Measurements from ENCODE around the gene PAM16.

The PAM16 gene

GRCh38 chr16:4307215-4308037 lies 43.7 kb downstream of the PAM16 start:
- no peaks in the 10 kb centered on the region for H3K9me3 ChIP-seq (replicated peaks; ENCODE audit: low read length)
- H3K9ac ChIP-seq (ENCODE audit: low read depth, low read length), result peak overlapping the region; percentile 73
- H3K27me3 ChIP-seq (ENCODE audit: control insufficient read depth, insufficient read depth, low read length), result no peaks in the 10 kb centered on the region
- H3K4me3 ChIP-seq (ENCODE audit: low read length), result peak overlapping the region; percentile 80
- H3K4me2 ChIP-seq (ENCODE audit: low read length), result peak overlapping the region; percentile 85
- no peaks in the 10 kb centered on the region for H3K36me3 ChIP-seq (ENCODE audit: insufficient read depth, low read length)
- H3K4me1 ChIP-seq (ENCODE audit: control insufficient read depth, insufficient read depth, low read length), result peaks cover 22% of the 10 kb centered on the region

GRCh38 chr16:4306470-4307214 lies 44.5 kb downstream of the PAM16 start:
- Histone ChIP-seq H3K4me1 (ENCODE audit: control insufficient read depth, insufficient read depth, low read length) (peaks cover 22% of the 10 kb centered on the region), H3K9ac (ENCODE audit: low read depth, low read length) (peak overlapping the region; percentile 73), H3K4me3 (ENCODE audit: low read length) (peak overlapping the region; percentile 80), H3K27me3 (ENCODE audit: control insufficient read depth, insufficient read depth, low read length) (no peaks in the 10 kb centered on the region), H3K36me3 (ENCODE audit: insufficient read depth, low read length) (peaks cover 2% of the 10 kb centered on the region), H3K9me3 (replicated peaks; ENCODE audit: low read length) (no peaks in the 10 kb centered on the region), H3K4me2 (ENCODE audit: low read length) (peak overlapping the region; percentile 85)

GRCh38 chr16:4303973-4304372 lies 47.1 kb downstream of the PAM16 start:
- Histone ChIP-seq H3K27me3 (ENCODE audit: control insufficient read depth, insufficient read depth, low read length) (no peaks in the 10 kb centered on the region), H3K9ac (ENCODE audit: low read depth, low read length) (peak overlapping the region; percentile 39), H3K4me3 (ENCODE audit: low read length) (peak overlapping the region; percentile 16), H3K36me3 (ENCODE audit: insufficient read depth, low read length) (peaks cover 2% of the 10 kb centered on the region), H3K4me2 (ENCODE audit: low read length) (peak overlapping the region; percentile 57), H3K9me3 (replicated peaks; ENCODE audit: low read length) (no peaks in the 10 kb centered on the region), H3K4me1 (ENCODE audit: control insufficient read depth, insufficient read depth, low read length) (peaks cover 28% of the 10 kb centered on the region)

DNA sequence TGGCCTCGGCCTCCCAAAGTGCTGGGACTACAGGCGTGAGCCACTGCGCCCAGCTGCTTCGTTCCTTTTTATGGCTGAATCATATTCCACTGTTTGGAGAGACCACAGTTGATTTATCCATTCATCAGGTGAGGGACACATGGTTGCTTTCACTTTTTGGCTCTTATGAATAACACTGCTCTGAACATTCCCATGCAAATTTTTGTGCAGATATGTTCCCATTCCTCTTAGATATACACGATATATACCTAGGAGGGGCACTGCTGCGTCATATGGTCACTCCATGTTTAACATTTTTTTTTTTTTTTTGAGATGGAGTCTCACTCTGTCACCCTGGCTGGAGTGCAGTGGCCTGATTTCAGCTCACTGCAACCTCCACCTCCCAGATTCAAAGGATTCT lies 49.2 kb downstream of the PAM16 start:
- no peaks in the 10 kb centered on the region for H3K27me3 ChIP-seq (ENCODE audit: control insufficient read depth, insufficient read depth, low read length)
- H3K4me2 ChIP-seq (ENCODE audit: low read length), result no peak overlapping the region
- H3K9ac ChIP-seq (ENCODE audit: low read depth, low read length), result no peak overlapping the region
- H3K4me3 ChIP-seq (ENCODE audit: low read length), result no peak overlapping the region
- H3K36me3 ChIP-seq (ENCODE audit: insufficient read depth, low read length), result peaks cover 2% of the 10 kb centered on the region
- no peaks in the 10 kb centered on the region for H3K9me3 ChIP-seq (replicated peaks; ENCODE audit: low read length)
- H3K4me1 ChIP-seq (ENCODE audit: control insufficient read depth, insufficient read depth, low read length), result peaks cover 34% of the 10 kb centered on the region

GRCh38 chr16:4301177-4301576 lies 49.9 kb downstream of the PAM16 start:
- Histone ChIP-seq H3K36me3 (ENCODE audit: insufficient read depth, low read length) (peaks cover 2% of the 10 kb centered on the region), H3K4me1 (ENCODE audit: control insufficient read depth, insufficient read depth, low read length) (peaks cover 27% of the 10 kb centered on the region), H3K4me3 (ENCODE audit: low read length) (no peak overlapping the region), H3K27me3 (ENCODE audit: control insufficient read depth, insufficient read depth, low read length) (no peaks in the 10 kb centered on the region), H3K9ac (ENCODE audit: low read depth, low read length) (no peak overlapping the region), H3K9me3 (replicated peaks; ENCODE audit: low read length) (no peaks in the 10 kb centered on the region), H3K4me2 (ENCODE audit: low read length) (no peak overlapping the region)

- H3K9ac ChIP-seq (ENCODE audit: low read depth, low read length), result peak overlapping the region; percentile 54
These were observed 52.2 kb downstream of the PAM16 start for GRCh38 chr16:4298761-4299522.

GRCh38 chr16:4297480-4297879 lies 53.6 kb downstream of the PAM16 start:
- Histone ChIP-seq H3K4me2 (ENCODE audit: low read length) (no peak overlapping the region), H3K4me3 (ENCODE audit: low read length) (no peak overlapping the region), H3K36me3 (ENCODE audit: insufficient read depth, low read length) (peaks cover 2% of the 10 kb centered on the region), H3K27me3 (ENCODE audit: control insufficient read depth, insufficient read depth, low read length) (no peaks in the 10 kb centered on the region), H3K4me1 (ENCODE audit: control insufficient read depth, insufficient read depth, low read length) (peaks cover 33% of the 10 kb centered on the region), H3K9me3 (replicated peaks; ENCODE audit: low read length) (no peaks in the 10 kb centered on the region), H3K9ac (ENCODE audit: low read depth, low read length) (no peak overlapping the region)

More at GRCh38 chr16:4298761-4299522, 52.2 kb downstream of the PAM16 start:
- H3K4me3 ChIP-seq (ENCODE audit: low read length), result peak overlapping the region; percentile 11
- H3K36me3 ChIP-seq (ENCODE audit: insufficient read depth, low read length), result peaks cover 2% of the 10 kb centered on the region
- H3K4me2 ChIP-seq (ENCODE audit: low read length), result peak overlapping the region; percentile 62
- H3K27me3 ChIP-seq (ENCODE audit: control insufficient read depth, insufficient read depth, low read length), result no peaks in the 10 kb centered on the region
- no peaks in the 10 kb centered on the region for H3K9me3 ChIP-seq (replicated peaks; ENCODE audit: low read length)
- H3K4me1 ChIP-seq (ENCODE audit: control insufficient read depth, insufficient read depth, low read length), result peaks cover 25% of the 10 kb centered on the region

GRCh38 chr16:4295581-4295980 lies 55.5 kb downstream of the PAM16 start:
- Histone ChIP-seq H3K4me1 (ENCODE audit: control insufficient read depth, insufficient read depth, low read length) (peaks cover 42% of the 10 kb centered on the region), H3K9me3 (replicated peaks; ENCODE audit: low read length) (no peaks in the 10 kb centered on the region)

DNA sequence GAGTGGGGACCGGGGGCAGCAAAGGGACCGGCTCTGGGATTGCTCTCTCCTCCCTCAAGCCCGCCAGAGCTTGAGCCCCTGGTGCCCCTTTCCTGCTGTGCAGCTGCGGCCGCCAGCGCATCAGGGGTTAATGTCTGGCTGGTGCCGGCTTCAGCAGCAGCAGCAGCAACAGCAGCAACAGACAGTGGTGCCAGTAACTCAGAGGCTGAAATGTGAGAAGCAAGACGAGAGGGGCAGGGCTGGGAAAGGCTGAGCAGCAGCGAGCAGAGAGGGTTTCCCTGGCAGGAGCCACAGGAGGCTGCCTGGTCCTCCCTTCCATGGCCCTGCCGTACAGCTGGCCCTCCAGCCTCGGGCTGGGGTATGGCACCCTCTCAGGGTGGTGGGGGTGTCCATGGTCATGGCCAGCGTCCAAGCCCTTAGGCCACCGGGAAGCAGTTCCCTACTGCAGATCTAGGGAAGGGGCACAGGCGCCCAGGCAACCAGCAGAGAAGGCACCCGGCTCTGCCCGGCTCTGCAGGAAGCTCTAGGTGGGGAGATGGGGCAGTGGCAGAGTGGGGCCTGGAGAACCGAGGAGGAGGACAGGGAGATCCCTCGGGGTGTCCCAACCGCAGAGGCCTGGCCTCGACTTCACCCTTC lies 57.2 kb downstream of the PAM16 start:
- Histone ChIP-seq H3K36me3 (ENCODE audit: insufficient read depth, low read length) (no peaks in the 10 kb centered on the region), H3K4me3 (ENCODE audit: low read length) (peak overlapping the region; percentile 11), H3K4me1 (ENCODE audit: control insufficient read depth, insufficient read depth, low read length) (peaks cover 45% of the 10 kb centered on the region), H3K9me3 (replicated peaks; ENCODE audit: low read length) (no peaks in the 10 kb centered on the region), H3K4me2 (ENCODE audit: low read length) (peak overlapping the region; percentile 78), H3K27me3 (ENCODE audit: control insufficient read depth, insufficient read depth, low read length) (no peaks in the 10 kb centered on the region), H3K9ac (ENCODE audit: low read depth, low read length) (peak overlapping the region; percentile 40)

More at GRCh38 chr16:4295581-4295980, 55.5 kb downstream of the PAM16 start:
- Histone ChIP-seq H3K9ac (ENCODE audit: low read depth, low read length) (no peak overlapping the region), H3K4me2 (ENCODE audit: low read length) (no peak overlapping the region), H3K4me3 (ENCODE audit: low read length) (no peak overlapping the region), H3K36me3 (ENCODE audit: insufficient read depth, low read length) (no peaks in the 10 kb centered on the region), H3K27me3 (ENCODE audit: control insufficient read depth, insufficient read depth, low read length) (no peaks in the 10 kb centered on the region)

- Histone ChIP-seq H3K9me3 (replicated peaks; ENCODE audit: low read length) (no peaks in the 10 kb centered on the region), H3K36me3 (ENCODE audit: insufficient read depth, low read length) (no peaks in the 10 kb centered on the region), H3K4me2 (ENCODE audit: low read length) (peak overlapping the region; percentile 78), H3K27me3 (ENCODE audit: control insufficient read depth, insufficient read depth, low read length) (no peaks in the 10 kb centered on the region), H3K4me3 (ENCODE audit: low read length) (peak overlapping the region; percentile 11), H3K4me1 (ENCODE audit: control insufficient read depth, insufficient read depth, low read length) (peaks cover 45% of the 10 kb centered on the region), H3K9ac (ENCODE audit: low read depth, low read length) (no peak overlapping the region)
These were observed 57.9 kb downstream of the PAM16 start for GRCh38 chr16:4293181-4293716.

Measured in skeletal muscle satellite cell (primary cell).